ENCODE measurements around the gene NUDT3. TPM values are rescaled to one million over a fixed set of nuclear protein-coding genes. Genes with fewer than 3 reads are reported as not detected.
"Not testable (repeated sequence)": the region's sequence is repeated elsewhere in the genome, so short reads cannot be mapped to it uniquely, and the experiment has no call there.

NUDT3 gene
- total RNA-seq, 1 experiment from 2014 or later = 23.6 TPM

GRCh38 chr6:34357937-34358336 lies 34.5 kb downstream of the NUDT3 start:
- BruUV-seq (replicated peaks) = no TSS peak
- peaks cover 27% of the 10 kb centered on the region for H3K4me1 Mint-ChIP-seq (ENCODE audit: insufficient read depth, unreplicated experiment)
- H3K27ac Mint-ChIP-seq (ENCODE audit: low read depth, unreplicated experiment) = no peak overlapping the region
- no peaks in the 10 kb centered on the region for H3K9me3 Mint-ChIP-seq (ENCODE audit: unreplicated experiment)
- H3K36me3 Mint-ChIP-seq (ENCODE audit: insufficient read depth, unreplicated experiment) = peaks cover 8% of the 10 kb centered on the region
- DNase-seq (ENCODE audit: unreplicated experiment) = no peak
- no peak for TF ChIP-seq CTCF (IDR thresholded peaks at IDR 0.05; ENCODE audit: unreplicated experiment)
- ChIA-PET POLR2A (interaction anchor here (0.7 to 0.8 kb wide), 2 partner anchors 10 to 37 kb away, joined by 3 read pairs; no protein-coding TSS in a partner anchor), CTCF (interaction anchor here (0.7 kb wide), 1 partner anchor 45 kb away, joined by 3 read pairs; no protein-coding TSS in a partner anchor)
- H3K27me3 Mint-ChIP-seq (ENCODE audit: insufficient read depth, unreplicated experiment) = no peaks in the 10 kb centered on the region
- intact Hi-C loops (cut with micrococcal nuclease) = no loop called here
- no peak overlapping the region for H3K4me3 Mint-ChIP-seq (ENCODE audit: unreplicated experiment)

- Mint-ChIP-seq H3K27ac (ENCODE audit: low read depth, unreplicated experiment) (no peak overlapping the region), H3K36me3 (ENCODE audit: insufficient read depth, unreplicated experiment) (peaks cover 8% of the 10 kb centered on the region), H3K27me3 (ENCODE audit: insufficient read depth, unreplicated experiment) (no peaks in the 10 kb centered on the region), H3K4me3 (ENCODE audit: unreplicated experiment) (no peak overlapping the region), H3K9me3 (ENCODE audit: unreplicated experiment) (no peaks in the 10 kb centered on the region), H3K4me1 (ENCODE audit: insufficient read depth, unreplicated experiment) (peaks cover 20% of the 10 kb centered on the region)
- BruUV-seq (replicated peaks) = no TSS peak
- ChIA-PET POLR2A (no interaction called here), CTCF (no interaction called here)
- intact Hi-C loops (cut with micrococcal nuclease) = no loop called here
- DNase-seq (ENCODE audit: unreplicated experiment) = no peak
- TF ChIP-seq CTCF (IDR thresholded peaks at IDR 0.05; ENCODE audit: unreplicated experiment) = no peak
Measured at GRCh38 chr6:34355889-34356288, 36.6 kb downstream of the NUDT3 start.

- intact Hi-C loops (cut with micrococcal nuclease); H3K4me3 Mint-ChIP-seq (ENCODE audit: unreplicated experiment); BruUV-seq (replicated peaks); CTCF ChIA-PET; H3K27ac Mint-ChIP-seq (ENCODE audit: low read depth, unreplicated experiment); H3K9me3 Mint-ChIP-seq (ENCODE audit: unreplicated experiment); H3K36me3 Mint-ChIP-seq (ENCODE audit: insufficient read depth, unreplicated experiment); DNase-seq (ENCODE audit: unreplicated experiment); H3K27me3 Mint-ChIP-seq (ENCODE audit: insufficient read depth, unreplicated experiment): not testable (repeated sequence)
- POLR2A ChIA-PET = interaction anchor here (0.8 to 2.2 kb wide), 2 partner anchors 8 to 14 kb away, joined by 3 to 8 read pairs; no protein-coding TSS in a partner anchor
- peaks cover 10% of the 10 kb centered on the region for H3K4me1 Mint-ChIP-seq (ENCODE audit: insufficient read depth, unreplicated experiment)
Measured at GRCh38 chr6:34354230-34354629, 38.2 kb downstream of the NUDT3 start.

- DNase-seq (ENCODE audit: unreplicated experiment); intact Hi-C loops (cut with micrococcal nuclease); H3K4me3 Mint-ChIP-seq (ENCODE audit: unreplicated experiment); CTCF ChIA-PET; H3K9me3 Mint-ChIP-seq (ENCODE audit: unreplicated experiment); BruUV-seq (replicated peaks); H3K36me3 Mint-ChIP-seq (ENCODE audit: insufficient read depth, unreplicated experiment); H3K27me3 Mint-ChIP-seq (ENCODE audit: insufficient read depth, unreplicated experiment): not testable (repeated sequence)
- Mint-ChIP-seq H3K27ac (ENCODE audit: low read depth, unreplicated experiment) (peak overlapping the region; percentile 52), H3K4me1 (ENCODE audit: insufficient read depth, unreplicated experiment) (peaks cover 11% of the 10 kb centered on the region)
- POLR2A ChIA-PET = interaction anchor here (0.7 to 2.2 kb wide), 2 partner anchors 13 to 437 kb away, joined by 3 to 8 read pairs; no protein-coding TSS in a partner anchor
Measured at GRCh38 chr6:34353530-34353929, 38.9 kb downstream of the NUDT3 start.

GRCh38 chr6:34352305-34352937 lies 40.0 kb downstream of the NUDT3 start:
- Mint-ChIP-seq H3K9me3 (ENCODE audit: unreplicated experiment) (no peaks in the 10 kb centered on the region), H3K36me3 (ENCODE audit: insufficient read depth, unreplicated experiment) (peaks cover 8% of the 10 kb centered on the region), H3K4me1 (ENCODE audit: insufficient read depth, unreplicated experiment) (peaks cover 8% of the 10 kb centered on the region), H3K27ac (ENCODE audit: low read depth, unreplicated experiment) (no peak overlapping the region), H3K27me3 (ENCODE audit: insufficient read depth, unreplicated experiment) (no peaks in the 10 kb centered on the region), H3K4me3 (ENCODE audit: unreplicated experiment) (no peak overlapping the region)
- peak; percentile 17 for DNase-seq (ENCODE audit: unreplicated experiment)
- ChIA-PET POLR2A (no interaction called here), CTCF (interaction anchor here (0.9 kb wide), 1 partner anchor 12 kb away, joined by 3 read pairs; no protein-coding TSS in a partner anchor)
- TF ChIP-seq CTCF (IDR thresholded peaks at IDR 0.05; ENCODE audit: unreplicated experiment) = no peak
- intact Hi-C loops (cut with micrococcal nuclease) = no loop called here
- no TSS peak for BruUV-seq (replicated peaks)
